HEK293T (cell line): ENCODE results near the gene INTS3.

Experiments
- ELF4 ChIP-seq: fragments of 450-650 bp; IDR thresholded peaks from 2 replicates; pipeline ENCODE4 v1.6.1; 2017; ENCODE audit warnings: antibody characterized with exemption
- FOXM1 ChIP-seq: fragments of 450-650 bp; IDR thresholded peaks from 2 replicates; pipeline ENCODE4 v1.6.1; 2017; ENCODE audit warnings: mild to moderate bottlenecking, borderline replicate concordance
- NFRKB ChIP-seq: fragments of 450-650 bp; IDR thresholded peaks from 2 replicates; pipeline ENCODE4 v1.6.1; 2016; ENCODE audit warnings: mild to moderate bottlenecking, moderate library complexity
- SUZ12 ChIP-seq: fragments of 450-650 bp; IDR thresholded peaks from 2 replicates; pipeline ENCODE4 v1.6.1; 2016; ENCODE audit warnings: mild to moderate bottlenecking

- TF ChIP-seq NFRKB (no peak), SUZ12 (no peak), FOXM1 (no peak), ELF4 (no peak)
Measured at GRCh38 chr1:153748903-153749302, 21.1 kb downstream of the INTS3 start.
